Hepatic stellate cell (primary cell): ENCODE measurements around the gene PNPLA5.

Source experiments
- DNase-seq: peaks from one replicate; pipeline ENCODE4 v3.0.0; 2011; ENCODE audit warnings: low spot score

Gene PNPLA5

DNA sequence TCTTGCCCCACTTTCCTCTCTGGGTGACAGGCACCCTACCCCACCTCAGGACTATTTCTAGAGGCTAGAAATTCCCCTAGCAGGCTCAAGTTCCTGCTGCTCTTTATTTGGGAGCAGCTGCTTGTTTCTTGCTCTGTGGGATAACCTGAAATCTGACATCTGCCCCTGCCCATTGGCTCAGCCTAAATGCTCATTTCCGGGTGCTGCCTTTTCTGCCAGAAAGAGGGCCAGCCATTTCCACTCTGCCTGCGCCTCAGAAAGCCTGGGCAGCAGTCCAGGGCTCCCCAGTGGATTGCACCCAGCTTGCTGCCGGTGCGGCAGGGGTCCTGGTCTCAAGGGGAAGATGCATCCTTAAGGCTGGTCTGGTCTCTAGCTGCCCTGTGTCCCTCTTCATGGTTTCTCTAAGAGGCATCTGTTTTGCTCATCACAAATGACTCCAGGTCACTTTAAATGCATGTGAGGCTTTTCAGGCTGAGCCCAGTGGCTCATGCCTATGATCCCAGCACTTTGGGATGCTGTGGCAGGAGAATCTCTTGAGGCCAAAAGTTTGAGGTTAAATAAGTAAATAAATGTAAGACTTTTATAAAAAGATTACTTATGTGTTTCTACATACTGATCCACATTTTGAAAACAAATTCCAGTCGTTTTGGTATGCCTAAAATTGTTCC is 10.3 kb upstream of the PNPLA5 start:
- peak; percentile 75 for DNase-seq

DNA sequence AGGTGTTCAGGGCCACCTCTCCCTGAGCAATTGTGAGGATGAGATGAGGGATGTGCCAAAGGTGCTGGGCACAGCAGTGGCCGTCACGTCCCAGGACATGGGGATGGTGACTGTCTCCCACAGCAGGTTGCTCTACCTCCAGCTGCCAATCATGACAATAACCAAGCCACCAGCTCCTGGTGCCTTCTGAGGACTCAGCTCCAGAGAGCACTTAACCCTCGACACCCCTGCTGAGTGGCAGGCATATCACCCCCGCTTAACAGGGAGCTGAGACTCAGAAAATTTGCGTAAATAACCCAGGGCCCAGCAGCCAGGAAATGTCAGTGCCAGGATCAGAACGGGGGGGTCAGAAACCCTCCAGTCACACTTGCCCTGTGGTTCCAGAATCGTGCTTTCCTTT is 8.4 kb upstream of the PNPLA5 start:
- no peak for DNase-seq

DNA sequence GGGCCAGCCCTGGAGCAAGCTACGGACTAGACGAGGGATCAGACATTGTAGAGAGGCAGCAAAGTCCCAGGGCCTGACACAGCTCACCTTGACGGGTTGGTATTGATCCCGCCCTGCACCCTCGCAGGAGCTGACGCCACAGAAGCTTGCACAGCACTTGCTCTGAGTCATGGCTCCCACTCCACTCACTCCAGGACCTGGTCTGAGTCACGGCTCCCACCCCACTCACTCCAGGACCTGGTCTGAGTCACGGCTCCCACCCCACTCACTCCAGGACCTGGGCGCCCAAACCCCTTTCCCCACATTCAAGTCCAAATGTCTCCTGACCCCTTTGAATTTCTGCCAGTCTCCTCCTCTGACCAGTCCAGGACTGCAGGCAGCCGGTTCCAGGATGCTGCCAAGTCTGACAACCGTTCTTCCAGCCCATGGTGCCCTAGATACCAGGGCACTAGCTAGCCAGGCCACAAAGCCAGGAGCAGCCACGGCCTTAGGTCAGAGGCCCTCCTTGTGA is 6.0 kb upstream of the PNPLA5 start:
- DNase-seq = peak; percentile 70

DNA sequence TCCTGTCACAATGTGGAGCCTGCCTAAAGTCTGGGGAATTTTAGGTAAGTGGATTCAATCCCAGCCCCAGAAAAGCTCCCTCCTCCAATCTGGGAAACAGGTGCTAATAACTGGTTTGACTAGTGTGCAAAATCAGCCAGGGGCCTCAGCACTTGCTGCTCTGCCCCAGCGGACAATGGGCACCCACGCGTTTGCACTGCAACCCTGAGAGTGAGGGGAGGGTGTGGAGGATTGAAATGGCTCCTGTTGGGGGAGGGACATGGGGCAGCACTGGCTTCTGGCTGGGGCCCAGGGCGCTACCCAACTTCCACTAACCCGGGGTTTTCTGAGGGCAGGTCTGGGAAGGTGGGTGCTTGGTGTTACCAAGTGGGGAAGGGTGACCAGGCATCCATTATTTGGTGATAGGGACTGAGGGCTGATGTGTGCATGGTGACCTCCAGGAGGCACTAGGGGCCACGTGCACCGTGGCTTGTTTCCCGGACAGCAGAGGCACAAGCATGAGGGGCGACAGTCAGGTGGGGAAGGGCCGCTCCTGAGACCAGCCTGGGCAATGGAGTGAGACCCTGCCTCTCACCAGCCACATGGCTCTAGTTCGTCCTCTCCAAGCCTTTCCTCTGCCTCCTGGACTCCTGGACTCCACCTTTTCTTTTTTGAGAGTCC is 4.3 kb upstream of the PNPLA5 start:
- DNase-seq = no peak

DNA sequence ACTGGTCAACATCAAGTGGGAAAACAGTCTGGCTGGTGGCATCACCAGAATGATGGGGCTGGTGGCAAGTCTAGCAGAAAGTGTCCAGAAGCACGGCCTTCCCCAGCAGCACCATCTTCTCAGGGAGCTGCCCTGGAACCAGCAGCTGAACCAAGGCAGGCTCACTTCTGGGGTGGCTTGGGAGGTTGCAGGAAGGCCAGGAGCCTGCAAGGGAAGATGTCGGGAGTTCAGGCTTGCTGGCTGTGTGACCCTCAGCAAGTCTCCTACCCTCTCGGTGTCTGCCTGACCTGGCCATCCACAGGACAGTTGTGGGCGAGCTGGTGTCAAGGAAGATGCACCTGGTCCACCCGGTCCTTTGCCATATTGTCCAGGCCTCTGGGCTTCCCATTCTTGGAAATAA is 2.3 kb upstream of the PNPLA5 start:
- DNase-seq = no peak

DNA sequence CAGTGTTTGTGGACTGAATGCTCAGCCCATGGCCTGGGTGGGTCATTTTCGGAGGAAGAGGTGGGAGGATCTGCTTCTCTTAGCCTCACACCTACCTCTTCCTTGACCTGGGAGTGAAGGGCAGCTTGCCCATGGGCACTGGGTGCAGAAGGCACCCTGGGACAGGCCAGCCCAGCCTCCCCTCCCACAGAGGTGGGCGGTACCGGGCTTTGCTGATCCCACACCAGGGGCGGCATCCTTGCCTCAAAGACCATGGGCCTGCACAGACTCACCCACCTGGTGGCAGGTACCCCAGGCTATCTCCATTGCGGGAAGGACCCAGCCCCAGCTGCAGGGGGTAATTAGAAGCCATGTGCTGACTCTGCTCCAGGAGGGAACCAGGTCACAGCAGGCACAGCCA is 1.5 kb upstream of the PNPLA5 start:
- DNase-seq = no peak

DNA sequence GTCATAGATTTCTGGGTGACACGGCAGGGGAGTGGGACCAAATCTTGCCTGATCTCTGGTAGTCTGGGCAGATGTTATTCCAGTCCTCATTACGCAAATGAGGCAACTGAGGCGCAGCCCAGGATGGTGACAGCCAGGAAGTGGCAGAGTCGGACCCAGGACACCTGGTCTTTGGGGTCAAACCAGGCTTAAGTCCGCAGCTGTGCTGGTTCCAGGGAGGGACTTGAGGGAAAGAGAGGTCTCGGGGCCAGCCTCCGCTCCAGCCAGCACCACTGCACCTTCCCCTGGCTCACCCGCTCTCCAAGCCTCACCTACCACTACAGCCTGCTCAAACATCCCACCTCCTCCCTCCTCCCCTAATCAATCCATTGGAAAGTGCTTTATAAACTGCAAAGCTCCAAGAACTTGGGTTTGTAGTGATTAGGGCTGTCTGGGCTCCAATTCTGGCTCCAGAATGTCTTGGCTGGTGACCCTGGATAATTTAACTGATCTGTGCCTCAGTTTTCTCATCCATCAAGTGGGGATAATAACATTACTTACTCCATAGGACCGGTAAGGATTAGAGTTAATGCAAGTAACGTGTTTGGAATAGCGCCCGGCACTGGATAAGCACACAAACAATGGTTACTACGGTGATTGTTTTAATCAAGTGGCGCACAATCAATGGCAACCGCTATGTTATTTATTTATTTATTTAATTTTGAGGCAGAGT is 526 bp upstream of the PNPLA5 start:
- DNase-seq = no peak

DNA sequence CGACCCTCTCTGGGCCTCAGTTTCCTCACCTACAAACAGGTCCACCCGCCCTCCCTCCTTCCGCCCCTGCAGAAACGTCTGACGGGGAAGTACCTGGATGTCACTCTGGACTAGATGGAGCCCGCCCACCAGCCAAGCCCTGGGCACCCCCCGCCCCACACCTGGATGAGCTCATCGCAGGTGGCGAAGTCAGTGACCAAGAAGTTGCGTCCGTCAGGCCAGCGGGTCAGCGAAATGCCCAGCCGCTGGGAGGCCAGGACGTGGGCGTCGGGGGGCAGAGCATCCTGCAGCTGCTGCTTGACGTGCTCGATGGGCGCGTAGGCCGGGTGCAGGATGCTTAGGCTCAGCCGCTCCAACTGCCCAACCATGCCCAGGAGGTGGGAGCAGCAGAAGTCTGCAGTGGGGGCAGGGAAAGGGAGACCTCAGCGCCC is 897 bp downstream of the PNPLA5 start:
- no peak for DNase-seq

DNA sequence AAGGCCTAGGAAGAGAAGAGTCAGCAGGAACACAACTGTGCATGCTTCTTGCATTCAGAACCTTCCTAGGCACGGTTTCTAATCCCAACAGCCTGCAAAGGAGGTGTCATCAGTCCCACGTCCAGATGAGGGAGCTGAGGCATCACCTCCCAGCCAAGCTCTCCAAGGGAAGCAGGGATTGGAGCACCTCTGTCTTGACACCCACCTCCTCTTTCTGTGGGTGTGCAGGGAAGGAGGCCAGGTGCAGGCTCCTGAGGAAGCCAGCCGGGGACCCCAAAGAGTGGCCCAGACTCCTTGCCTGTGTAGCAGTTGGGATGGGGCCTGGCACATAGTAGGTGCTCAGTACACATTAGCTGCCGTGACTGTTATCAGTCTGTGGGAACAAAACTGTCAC is 2.0 kb downstream of the PNPLA5 start:
- DNase-seq = peak; percentile 69

DNA sequence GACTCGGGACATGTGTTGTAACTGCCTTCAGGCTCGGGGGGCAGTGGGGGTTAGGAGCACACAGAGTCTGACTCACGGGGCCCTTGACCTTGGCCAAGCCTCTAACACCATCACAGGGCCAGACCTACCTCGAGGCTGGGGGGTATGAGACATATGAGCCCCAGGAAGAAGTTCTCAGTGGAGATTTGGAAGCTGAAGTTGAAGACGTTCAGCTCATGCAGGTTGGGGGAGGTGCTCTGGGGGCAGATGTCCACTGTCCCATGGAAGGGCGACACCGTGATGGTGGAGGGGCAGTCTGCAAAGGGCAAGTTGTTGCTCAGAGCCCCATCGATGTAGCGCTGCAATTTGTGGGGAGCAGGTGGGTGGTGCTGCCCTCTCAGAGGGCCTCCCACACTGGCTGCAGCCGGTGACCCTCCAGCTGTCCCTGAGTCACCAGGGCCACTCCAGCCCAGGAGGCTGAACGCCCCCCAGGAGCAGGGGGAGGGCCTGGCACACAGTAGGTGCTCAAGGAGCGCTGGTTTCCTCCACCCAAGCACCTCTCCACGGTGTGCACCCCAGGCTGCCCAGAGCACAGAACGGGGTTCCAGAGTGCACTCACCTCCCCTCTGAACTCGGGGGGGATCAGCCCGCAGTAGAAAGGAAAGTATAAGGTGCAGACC is 2.5 kb downstream of the PNPLA5 start:
- no peak for DNase-seq

DNA sequence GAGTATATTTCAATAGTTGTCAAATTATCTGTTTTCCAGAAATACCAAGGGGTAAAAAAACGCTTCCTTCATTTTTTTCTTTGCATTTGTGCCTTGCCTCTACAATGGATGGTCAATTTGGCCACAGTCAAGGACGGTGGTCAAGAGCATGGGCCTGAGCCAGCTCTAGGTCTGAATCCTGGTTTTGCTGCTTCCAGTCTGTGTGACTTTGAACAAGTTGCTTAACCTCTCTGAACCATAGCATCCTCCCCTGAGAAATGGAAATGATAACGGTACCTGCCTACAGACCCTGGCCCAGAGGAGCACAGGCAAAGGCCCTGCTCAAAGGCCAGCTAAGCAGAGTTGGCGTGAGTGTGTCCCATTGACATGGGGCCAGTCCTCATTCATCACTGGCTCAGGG is 3.1 kb downstream of the PNPLA5 start:
- DNase-seq = no peak

DNA sequence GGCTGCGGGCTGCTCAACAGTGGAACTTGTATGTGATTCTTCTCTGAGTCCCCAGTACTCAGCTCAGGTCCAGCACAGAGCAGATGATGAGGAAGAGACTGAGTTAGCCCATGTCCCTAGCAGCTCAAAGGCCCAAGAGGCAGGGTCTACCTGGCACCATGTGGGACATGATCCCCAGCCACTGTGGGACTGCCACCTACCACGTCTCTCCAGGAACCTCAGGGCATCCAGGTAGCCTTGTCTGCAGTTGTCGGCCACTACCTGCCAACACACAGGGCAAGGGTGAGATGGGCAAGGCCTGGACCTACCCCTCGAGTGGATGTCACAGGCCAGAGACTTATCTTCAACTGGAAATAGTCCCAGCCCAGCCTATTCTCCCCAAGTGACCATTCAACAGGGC is 4.4 kb downstream of the PNPLA5 start:
- DNase-seq = no peak

DNA sequence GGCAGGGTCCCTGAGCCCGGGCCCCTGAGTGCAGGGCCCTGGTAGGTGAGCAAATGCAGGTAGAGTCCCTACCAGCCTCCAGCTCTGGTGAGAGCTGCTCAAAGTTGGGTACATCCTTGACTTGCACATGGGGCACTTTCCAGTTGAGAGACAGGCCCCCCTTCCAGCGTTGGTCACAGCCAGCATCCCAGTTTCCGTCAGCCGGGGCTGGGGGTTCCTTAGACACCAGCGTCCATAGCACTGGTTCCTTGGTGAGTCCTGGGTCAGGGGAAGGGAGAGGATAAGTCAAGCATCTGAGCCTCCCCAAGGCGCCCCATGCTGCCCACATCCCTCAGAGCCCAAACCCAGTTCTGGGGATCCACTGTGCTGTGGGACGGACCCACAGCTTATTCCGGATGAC is 5.6 kb downstream of the PNPLA5 start:
- DNase-seq = no peak

DNA sequence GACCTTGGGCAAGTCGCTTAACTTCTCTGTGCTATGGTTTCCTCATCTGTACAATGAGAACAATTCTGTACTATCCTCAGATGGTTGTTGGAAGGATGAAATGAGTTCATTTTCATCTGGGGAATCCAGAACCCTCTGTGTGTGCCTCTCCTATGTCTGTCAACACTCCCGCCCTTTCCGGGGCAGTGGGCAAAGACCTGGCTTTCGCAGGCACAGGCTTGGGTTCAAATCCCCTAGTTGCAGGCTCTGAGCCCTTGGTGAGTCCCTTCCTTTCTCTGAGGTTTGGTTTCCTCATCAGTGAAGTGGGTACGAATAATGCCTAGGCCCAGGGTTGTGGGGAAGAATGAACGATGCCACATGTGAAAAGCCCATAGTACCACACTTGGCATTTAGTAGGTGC is 6.0 kb downstream of the PNPLA5 start:
- DNase-seq = no peak

DNA sequence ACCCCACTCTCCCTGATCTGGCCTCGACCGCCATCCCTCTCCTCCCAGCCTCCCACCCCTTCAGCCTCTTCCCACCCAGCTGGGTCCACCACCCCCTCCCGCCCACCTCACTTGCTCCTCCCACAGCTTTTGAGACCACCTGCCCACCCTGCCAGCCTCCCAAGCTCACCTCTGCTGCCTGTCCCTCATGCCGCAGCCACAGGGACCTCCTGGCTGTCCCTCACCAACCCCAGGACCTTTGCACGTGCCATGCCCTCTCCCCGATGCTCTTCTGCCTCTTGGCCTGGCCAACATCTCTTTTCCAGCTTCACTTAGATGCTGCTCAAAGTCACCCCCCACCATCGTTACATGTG is 6.5 kb downstream of the PNPLA5 start:
- no peak for DNase-seq

DNA sequence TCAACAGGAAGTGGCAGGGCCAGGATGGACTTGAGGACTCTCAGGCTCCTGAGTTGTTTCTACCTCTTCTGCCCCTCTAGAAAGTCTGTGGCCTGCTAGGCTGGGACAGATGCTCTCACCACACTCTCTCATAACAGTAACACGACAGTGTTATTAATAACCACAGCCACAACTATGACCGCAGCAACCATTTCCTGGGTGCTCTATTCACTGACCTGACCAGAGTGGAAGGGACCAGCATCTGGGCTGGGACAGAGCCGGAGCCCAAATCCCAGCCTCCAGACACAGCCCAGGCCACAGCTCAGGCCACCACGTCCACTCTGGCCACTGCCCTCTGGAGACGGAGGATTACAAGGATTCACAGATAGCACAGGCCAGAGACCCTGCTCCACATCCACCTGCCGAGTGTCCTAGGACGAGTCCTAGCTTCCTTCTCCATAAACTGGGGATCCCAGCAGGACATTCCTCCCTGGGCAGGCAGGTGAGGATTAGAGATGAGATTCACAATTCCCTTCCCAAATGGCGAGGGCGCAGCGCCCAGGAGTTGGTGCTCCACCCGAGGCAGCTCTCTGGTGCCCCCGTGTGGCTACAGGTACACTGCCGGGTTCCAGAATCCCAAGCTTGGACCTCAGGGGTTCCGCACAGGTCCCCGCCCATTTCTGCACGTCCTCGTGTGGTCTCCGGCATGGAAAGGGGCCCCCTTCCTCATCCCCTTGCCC is 7.1 kb downstream of the PNPLA5 start:
- DNase-seq = peak; percentile 75

DNA sequence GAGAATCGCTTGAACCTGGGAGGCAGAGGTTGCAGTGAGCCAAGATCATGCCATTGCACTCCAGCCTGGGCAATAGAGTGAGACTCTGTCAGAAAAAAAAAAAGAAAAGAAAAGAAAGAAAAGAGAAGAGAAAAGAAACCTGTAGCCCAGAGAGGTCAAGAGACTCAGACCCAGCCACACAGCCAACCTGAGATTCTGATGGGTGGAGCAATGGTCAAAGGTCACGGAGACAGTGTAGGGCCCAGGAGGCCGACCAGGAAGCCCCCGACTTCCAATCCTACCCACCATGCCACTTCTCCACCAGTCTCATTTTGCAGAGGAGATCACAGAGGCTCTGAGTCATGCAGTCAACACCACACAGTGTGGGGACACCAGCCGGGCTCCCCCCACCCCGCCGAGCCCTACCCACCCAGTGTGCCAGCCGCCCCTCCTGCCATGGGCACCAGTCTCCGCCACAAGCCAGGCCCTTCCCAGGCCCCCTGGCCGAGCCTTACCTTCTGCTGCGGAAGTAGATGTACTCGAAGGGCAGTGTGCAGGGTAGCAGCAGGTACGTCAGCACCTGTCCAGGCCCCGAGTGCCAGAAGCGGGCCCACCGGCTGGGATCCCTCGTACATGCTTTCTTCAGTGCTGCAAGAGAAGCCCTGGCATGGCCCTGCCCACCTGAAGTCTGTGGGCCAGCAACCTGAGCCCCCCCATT is 7.9 kb downstream of the PNPLA5 start:
- DNase-seq = no peak

DNA sequence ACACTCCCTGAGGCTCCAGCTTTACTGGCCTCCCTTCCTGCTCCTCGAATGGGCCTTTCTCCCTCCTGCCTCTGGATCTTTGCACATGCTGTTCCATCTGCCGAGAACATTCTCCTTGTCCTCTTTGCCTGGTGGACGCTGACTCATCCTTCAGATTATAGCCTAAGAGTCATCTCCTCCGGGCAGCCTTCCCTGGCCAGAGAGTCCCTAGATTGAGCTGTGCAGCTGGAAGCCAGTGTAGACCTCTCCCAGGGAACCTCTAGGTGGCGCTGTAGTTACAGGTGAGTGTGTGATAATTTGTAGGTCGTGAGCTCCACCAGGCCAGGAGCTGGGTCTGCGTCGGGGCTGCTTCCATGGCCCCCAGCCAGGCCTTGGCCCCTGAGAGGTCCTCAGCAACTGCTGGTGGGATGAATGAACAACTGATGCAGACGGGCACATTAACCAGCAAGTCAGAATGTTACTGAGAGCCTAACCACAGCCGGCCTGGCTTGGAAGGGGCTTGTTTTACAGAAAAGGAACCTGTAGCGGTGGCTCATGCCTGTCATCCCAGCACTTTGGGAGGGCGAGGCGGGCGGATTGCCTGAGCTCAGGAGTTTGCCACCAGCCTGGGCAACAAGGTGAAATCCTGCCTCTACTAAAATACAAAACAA is 8.7 kb downstream of the PNPLA5 start:
- peak; percentile 84 for DNase-seq

DNA sequence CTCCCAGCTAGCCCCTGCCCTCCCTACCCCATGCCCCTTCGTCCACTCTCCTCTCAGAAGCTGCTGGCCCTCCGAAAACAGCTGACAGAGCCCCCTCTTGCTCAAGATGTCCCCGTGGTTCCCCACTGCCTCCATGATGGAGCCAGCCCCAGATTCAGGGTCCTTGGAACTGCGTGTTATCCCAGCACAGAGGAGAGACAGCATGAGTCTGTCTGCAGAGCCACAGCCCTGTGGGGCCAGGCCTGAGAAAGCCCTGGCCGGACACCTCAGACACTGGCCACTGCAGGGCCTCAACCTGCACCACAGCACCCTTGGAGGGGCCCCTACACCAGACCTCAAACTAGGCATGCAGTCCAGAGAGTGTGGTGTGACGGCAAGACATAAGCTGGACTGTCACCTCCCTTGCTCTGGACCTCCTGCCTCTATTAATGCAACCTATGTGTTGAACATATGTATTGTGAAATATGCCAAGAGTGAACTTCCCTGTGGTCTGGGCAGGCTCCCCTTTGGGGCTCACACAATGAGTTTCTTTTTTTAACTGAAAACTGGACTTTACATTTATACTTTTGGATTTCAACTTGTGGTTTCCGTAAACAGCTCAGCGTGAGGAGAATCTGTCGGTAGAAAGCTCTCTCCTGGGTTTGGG is 9.6 kb downstream of the PNPLA5 start:
- DNase-seq = no peak
